ENCODE measurements around the gene NUDCD3. TPM values are rescaled to one million over a fixed set of nuclear protein-coding genes. Genes with fewer than 3 reads are reported as not detected.

The NUDCD3 gene
- total RNA-seq, 1 donor from 2014 or later, result 105 TPM

DNA sequence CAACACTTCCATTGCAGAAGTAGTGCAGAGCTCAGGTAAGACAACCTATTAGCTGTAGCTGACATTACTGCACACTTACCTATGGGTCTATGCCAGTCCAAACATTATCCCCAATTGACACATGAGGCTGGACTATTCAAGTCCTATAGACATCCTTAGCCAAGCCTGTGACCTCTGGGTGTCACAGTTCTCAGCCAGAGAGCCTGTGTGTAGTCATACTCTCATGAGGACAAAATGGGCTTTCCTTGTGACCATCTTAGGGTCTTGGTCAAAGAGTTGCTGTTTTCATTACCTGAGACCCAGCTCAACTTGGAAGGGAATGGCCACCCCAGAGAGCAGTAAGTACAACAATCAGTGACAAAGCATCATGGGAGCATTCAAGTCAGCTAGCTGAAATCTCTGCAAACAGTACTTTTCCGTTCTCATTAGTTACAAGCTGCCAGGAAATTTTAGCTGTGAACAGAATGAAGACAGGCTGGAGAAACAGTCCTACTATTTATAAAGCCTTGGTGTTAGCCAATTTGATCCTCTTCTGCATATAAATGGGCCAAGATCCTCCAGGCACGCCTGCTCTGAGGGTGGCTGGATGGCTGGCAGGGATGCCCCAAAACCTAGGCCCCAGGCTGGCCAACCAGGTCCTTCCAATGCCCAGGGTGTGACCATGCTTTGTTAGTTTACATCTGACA is 44.3 kb downstream of the NUDCD3 start:
- DNase-seq (ENCODE audit: low spot score), result no peak
- peaks cover 2% of the 10 kb centered on the region for H3K9me3 Mint-ChIP-seq (ENCODE audit: low read depth)
- peak overlapping the region; percentile 41 for H3K27ac Mint-ChIP-seq (ENCODE audit: unreplicated experiment)
- H3K27me3 Mint-ChIP-seq (ENCODE audit: low read depth), result no peaks in the 10 kb centered on the region
- TF ChIP-seq, protein P1, sequence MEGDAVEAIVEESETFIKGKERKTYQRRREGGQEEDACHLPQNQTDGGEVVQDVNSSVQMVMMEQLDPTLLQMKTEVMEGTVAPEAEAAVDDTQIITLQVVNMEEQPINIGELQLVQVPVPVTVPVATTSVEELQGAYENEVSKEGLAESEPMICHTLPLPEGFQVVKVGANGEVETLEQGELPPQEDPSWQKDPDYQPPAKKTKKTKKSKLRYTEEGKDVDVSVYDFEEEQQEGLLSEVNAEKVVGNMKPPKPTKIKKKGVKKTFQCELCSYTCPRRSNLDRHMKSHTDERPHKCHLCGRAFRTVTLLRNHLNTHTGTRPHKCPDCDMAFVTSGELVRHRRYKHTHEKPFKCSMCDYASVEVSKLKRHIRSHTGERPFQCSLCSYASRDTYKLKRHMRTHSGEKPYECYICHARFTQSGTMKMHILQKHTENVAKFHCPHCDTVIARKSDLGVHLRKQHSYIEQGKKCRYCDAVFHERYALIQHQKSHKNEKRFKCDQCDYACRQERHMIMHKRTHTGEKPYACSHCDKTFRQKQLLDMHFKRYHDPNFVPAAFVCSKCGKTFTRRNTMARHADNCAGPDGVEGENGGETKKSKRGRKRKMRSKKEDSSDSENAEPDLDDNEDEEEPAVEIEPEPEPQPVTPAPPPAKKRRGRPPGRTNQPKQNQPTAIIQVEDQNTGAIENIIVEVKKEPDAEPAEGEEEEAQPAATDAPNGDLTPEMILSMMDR (IDR thresholded peaks at IDR 0.05), result no peak
- H3K4me3 Mint-ChIP-seq (ENCODE audit: unreplicated experiment), result no peak overlapping the region
- peaks cover 23% of the 10 kb centered on the region for H3K4me1 Mint-ChIP-seq (ENCODE audit: low read depth)
- peaks cover 13% of the 10 kb centered on the region for H3K36me3 Mint-ChIP-seq (ENCODE audit: low read depth)

DNA sequence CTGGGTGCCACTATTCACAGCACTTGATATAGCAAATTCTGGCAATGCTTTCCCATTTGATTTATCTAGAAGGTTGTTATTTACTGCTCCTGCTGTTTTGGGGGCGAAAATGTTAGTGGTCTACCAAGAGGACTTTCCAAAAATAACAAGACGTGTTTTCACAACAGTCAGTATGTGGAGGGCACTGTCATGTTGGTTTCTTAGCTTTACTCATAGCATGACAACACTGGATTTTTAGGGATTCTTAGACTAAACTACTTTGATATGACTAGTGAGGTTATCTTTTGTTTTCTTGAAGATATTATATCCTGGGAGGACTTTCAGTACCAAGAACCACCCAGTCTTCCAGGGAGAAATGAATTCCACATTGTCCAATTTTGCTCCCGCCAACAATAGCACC is 49.4 kb downstream of the NUDCD3 start:
- TF ChIP-seq, protein P1 (IDR thresholded peaks at IDR 0.05), result no peak
- Mint-ChIP-seq H3K27ac (ENCODE audit: unreplicated experiment) (no peak overlapping the region), H3K36me3 (ENCODE audit: low read depth) (peaks cover 5% of the 10 kb centered on the region), H3K4me1 (ENCODE audit: low read depth) (peaks cover 5% of the 10 kb centered on the region), H3K27me3 (ENCODE audit: low read depth) (no peaks in the 10 kb centered on the region), H3K9me3 (ENCODE audit: low read depth) (no peaks in the 10 kb centered on the region), H3K4me3 (ENCODE audit: unreplicated experiment) (no peak overlapping the region)
- DNase-seq (ENCODE audit: low spot score), result no peak

DNA sequence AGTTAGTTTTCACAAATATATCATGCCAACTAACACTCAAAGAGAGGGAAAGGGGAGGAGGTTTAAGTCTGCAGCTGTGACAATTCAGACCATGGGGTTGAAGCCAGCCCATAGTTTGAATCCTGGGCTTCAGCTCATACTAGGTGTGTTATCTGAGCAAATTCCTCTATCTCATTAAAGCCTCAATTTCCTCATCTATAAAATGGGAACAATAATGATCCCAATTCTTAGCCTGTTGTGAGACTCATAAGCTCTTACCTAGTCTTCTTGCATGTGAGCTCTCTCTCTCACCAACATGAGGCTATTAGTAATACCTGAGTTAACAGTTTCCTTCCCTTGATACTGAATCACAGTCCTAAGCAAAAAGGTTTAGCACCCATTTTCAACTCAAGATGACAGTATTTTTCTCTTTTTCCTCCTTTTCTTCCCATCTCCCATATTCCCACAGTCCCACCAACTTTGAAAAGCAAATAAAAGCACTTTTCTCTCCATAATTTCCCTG is 49.8 kb downstream of the NUDCD3 start:
- Mint-ChIP-seq H3K4me1 (ENCODE audit: low read depth) (peaks cover 4% of the 10 kb centered on the region), H3K36me3 (ENCODE audit: low read depth) (peaks cover 5% of the 10 kb centered on the region), H3K4me3 (ENCODE audit: unreplicated experiment) (no peak overlapping the region), H3K27me3 (ENCODE audit: low read depth) (no peaks in the 10 kb centered on the region), H3K27ac (ENCODE audit: unreplicated experiment) (no peak overlapping the region), H3K9me3 (ENCODE audit: low read depth) (no peaks in the 10 kb centered on the region)
- DNase-seq (ENCODE audit: low spot score), result no peak
- TF ChIP-seq, protein P1 (IDR thresholded peaks at IDR 0.05), result no peak

DNA sequence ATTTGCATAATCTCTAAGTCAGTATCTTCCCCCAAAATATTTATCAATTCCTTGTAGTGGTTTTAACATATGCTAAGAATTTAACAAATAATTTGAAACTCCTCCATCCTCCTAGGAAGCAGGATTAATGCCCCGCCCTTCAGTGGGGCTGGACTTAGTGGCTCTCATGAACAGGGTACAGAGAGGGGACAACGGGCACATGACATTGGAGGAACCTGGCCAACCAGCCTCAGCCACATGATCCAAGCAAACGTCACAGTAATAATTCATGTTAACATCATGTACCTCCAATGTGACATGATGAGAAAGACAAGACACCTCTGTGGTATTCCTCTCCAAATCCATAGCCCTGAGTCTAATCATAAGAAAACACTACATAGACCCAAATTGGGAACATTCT is 50.5 kb downstream of the NUDCD3 start:
- Mint-ChIP-seq H3K36me3 (ENCODE audit: low read depth) (peaks cover 5% of the 10 kb centered on the region), H3K27me3 (ENCODE audit: low read depth) (no peaks in the 10 kb centered on the region), H3K9me3 (ENCODE audit: low read depth) (no peaks in the 10 kb centered on the region), H3K27ac (ENCODE audit: unreplicated experiment) (no peak overlapping the region), H3K4me3 (ENCODE audit: unreplicated experiment) (no peak overlapping the region), H3K4me1 (ENCODE audit: low read depth) (peaks cover 4% of the 10 kb centered on the region)
- no peak for DNase-seq (ENCODE audit: low spot score)
- TF ChIP-seq, protein P1 (IDR thresholded peaks at IDR 0.05), result no peak

DNA sequence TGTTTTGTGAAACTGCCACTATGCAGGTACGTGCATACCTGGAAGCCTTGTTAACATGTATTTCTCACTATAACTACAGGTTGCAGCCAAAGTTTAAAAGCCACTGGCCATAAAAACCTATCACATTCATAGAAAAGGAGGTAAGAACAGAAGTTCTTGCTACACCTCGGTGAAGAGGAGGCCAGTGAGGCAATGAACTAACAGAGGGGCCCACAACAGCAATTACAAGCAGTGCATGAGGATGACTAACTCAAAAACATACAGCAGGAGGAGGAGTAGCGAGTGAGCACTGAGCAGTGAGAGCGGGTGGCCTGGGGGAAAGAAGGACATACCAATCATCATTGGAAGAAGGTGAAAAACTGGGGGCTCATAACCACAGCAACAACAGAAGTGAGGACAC is 51.6 kb downstream of the NUDCD3 start:
- no peaks in the 10 kb centered on the region for H3K27me3 Mint-ChIP-seq (ENCODE audit: low read depth)
- no peak overlapping the region for H3K4me3 Mint-ChIP-seq (ENCODE audit: unreplicated experiment)
- H3K36me3 Mint-ChIP-seq (ENCODE audit: low read depth), result peaks cover 2% of the 10 kb centered on the region
- TF ChIP-seq, protein P1 (IDR thresholded peaks at IDR 0.05), result no peak
- no peaks in the 10 kb centered on the region for H3K9me3 Mint-ChIP-seq (ENCODE audit: low read depth)
- no peak for DNase-seq (ENCODE audit: low spot score)
- no peak overlapping the region for H3K27ac Mint-ChIP-seq (ENCODE audit: unreplicated experiment)
- peaks cover 4% of the 10 kb centered on the region for H3K4me1 Mint-ChIP-seq (ENCODE audit: low read depth)

Measured in chondrocyte (in vitro differentiated cells).